Measurements from ENCODE around the gene SASH1.

- TF ChIP-seq REST (IDR thresholded peaks at IDR 0.05; ENCODE audit: insufficient read depth in 1 of 2, low read depth in 2 of 2, low read length in 1 of 2) (no peak), POLR2AphosphoS5 (IDR thresholded peaks at IDR 0.05; ENCODE audit: low read depth, low read length) (no peak), SIN3A (IDR thresholded peaks at IDR 0.05; ENCODE audit: borderline replicate concordance, insufficient read depth, low read depth, low read length) (no peak)
- TF ChIP-seq, protein P1, sequence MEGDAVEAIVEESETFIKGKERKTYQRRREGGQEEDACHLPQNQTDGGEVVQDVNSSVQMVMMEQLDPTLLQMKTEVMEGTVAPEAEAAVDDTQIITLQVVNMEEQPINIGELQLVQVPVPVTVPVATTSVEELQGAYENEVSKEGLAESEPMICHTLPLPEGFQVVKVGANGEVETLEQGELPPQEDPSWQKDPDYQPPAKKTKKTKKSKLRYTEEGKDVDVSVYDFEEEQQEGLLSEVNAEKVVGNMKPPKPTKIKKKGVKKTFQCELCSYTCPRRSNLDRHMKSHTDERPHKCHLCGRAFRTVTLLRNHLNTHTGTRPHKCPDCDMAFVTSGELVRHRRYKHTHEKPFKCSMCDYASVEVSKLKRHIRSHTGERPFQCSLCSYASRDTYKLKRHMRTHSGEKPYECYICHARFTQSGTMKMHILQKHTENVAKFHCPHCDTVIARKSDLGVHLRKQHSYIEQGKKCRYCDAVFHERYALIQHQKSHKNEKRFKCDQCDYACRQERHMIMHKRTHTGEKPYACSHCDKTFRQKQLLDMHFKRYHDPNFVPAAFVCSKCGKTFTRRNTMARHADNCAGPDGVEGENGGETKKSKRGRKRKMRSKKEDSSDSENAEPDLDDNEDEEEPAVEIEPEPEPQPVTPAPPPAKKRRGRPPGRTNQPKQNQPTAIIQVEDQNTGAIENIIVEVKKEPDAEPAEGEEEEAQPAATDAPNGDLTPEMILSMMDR (IDR thresholded peaks at IDR 0.05), result no peak
Measured at GRCh38 chr6:148524471-148524882, 181.8 kb downstream of the SASH1 start.
